HS-27A (cell line): ENCODE measurements around the gene SLC38A8.

Source experiments
- DNase-seq: peaks from one replicate; pipeline ENCODE4 v3.0.0-alpha.2; 2012; ENCODE audit warnings: low read depth, missing footprints

The SLC38A8 gene

DNA sequence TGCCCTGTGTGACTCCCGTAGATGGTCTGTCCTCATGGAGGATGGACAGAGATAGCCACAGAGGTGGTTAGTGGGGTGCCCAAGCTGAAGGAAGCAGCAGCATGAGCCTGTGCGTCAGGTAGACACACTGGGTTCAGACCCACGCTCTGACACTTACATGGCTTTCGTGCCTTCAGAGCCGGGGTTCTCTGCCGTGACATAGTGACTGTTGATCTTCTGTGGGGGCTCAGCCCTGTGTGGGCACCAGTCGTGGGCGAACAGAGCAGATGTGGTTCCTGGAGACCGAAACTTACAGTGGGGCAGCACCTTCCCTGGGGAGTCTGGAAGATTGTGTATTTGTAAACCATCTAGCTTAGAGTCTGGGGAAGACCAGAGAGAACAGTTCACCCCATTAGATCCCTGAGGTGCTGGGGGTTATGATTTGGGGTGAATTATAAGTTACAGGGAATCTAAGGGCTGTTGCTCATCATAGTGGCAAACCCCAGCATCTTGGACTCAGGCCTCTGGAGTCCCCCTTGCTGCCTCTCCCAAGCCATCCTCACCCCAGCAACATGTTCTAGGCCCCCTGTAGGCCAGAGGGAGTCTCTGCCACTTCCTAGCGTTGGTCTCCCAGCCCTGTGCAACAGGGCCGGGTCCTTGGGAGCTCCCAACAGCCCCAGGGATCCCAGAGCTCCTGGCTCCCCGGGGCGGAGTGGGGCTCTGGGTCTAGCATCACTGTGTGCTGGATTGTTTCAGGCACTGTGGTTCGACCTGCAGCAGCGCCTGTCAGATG is 45.9 kb downstream of the SLC38A8 start:
- no peak for DNase-seq

DNA sequence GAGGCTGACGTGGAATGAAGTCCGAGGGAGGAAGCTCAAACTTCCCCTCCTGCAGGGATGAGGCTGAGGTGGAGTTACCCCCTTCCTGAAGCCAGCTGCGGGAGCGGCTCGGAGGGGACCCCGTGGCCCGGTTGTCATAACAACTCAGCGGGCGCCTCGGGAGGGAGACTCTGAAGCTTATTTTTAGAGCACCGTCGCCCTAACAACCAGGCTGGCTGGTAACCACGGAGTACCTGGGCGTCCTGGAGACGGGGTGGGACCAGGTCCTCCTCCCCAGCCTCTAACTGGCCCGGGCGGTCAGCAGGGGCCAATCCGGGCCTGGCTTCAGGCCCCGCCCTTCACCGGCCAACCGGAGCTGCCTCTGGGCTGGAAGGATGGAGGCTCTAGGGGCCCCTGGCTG is 46.8 kb downstream of the SLC38A8 start:
- no peak for DNase-seq

GRCh38 chr16:83994703-83995102 is 47.9 kb downstream of the SLC38A8 start:
- no peak for DNase-seq

DNA sequence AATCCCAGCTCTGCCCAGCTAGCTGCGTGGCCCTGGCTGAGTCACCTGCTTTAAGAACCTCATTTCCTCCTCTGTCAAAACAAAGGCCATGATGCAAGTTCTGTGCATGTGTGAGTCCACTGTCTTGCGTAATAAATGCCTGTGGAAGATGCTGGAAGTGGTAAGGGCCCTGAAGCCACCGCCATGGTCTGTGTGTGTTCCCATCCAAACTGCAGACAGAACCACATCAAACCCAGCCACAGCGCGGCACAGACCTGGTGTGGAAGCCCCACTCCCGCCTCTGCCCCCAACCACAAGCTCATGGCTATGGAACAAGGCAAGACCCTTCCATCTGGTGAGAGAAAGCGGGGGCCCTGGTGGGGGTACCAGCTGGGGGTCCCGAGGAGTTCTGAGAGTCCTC is 48.5 kb downstream of the SLC38A8 start:
- DNase-seq: peak; percentile 4

GRCh38 chr16:83992624-83993023 is 50.0 kb downstream of the SLC38A8 start:
- no peak for DNase-seq

DNA sequence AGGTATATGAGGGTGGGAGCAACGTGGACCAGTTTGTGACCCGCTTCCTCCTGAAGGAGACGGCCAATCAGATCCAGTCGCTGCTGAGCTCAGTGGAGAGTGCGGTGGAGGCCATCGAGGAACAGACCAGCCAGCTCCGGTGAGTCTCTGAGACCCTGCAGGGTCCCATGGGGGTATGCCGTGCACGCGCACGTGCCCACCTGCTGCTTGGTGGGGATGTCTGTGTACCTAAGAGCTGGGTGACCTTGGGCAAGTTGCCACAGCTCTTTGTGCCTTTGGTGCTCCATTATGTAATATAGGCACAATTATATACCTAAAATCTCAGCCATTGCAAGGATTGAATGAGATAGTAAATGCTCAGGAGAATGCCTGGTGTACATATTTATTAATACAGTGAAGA is 52.1 kb downstream of the SLC38A8 start:
- no peak for DNase-seq

DNA sequence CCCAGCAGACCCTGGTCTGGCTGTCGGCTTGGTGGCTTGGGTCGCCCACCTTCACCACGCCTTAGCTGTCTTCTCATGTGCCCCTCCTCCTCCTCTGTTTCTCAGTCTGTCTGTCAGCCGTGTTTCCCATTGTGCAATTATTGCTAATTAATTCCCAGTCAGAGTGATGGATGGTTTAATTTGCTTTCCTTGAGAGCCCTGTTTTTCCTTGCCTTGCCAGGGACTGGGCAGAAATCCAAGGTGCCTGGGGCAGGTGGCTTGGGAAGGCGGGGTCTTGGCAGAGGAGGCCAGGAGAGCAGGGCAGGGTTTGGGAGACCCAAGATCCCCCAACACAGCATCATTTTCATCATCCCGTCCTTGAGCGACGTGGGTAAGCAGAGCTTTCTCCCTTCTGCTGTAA is 53.3 kb downstream of the SLC38A8 start:
- no peak for DNase-seq

DNA sequence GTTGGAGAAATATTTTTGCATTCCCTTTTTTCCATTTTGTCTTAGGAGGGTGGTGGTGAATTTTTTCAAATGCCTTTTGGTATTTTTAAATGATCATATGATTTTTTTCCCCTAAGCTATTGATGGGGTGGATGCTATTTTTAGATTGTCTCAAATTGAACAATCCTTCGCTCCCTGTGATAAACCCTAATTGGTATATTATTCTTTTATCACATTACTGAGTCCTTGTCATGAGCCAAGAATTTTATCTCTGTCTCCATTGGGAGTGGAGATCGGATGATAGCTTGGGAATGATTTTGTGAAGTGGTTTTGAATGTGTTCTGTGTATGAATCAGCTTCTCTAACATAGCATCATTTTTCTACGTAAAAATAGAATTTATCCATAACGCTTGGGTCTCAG is 59.1 kb downstream of the SLC38A8 start:
- no peak for DNase-seq

GRCh38 chr16:83981799-83982198 is 60.8 kb downstream of the SLC38A8 start:
- DNase-seq: no peak

DNA sequence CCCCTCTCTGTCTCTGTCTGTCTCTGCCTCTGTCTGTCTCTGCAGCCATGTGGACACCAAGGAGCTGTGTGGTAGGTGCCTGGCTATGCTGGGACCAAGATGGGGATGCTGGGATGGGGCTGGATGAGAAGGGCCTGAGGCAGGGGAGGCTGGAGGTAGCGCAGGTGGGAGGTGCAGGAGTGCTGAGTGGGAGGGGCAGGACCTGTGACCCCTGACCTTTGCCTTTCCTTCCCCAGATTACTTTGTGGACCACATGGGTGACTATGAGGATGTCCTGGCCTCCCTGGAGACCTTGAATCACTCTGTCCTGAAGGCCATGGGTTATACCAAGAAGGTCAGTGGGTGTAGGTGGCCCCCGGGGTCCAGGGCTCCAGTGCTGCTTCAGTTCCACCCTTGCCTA is 61.8 kb downstream of the SLC38A8 start:
- DNase-seq: no peak

DNA sequence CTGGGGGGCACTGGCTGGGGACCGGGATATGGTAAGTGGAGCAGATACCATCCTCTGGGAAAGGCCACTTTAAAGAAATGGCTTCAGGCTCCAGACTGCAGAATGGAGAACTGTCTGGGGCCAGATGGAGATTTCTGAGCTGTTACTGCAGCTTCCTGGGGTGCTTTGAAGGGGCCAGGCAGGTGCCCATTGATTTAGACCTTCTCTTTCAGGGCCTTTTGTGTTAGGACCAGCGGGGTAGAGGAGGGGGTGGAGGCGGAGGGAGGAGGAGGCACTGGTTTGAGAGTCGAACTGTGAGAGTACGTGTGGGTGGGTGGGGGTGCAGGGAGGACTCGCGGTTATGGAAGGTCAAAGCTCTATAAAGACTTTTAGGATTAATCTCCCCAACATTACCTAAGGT is 63.2 kb downstream of the SLC38A8 start:
- no peak for DNase-seq

GRCh38 chr16:83978401-83978904 is 64.1 kb downstream of the SLC38A8 start:
- DNase-seq: no peak

DNA sequence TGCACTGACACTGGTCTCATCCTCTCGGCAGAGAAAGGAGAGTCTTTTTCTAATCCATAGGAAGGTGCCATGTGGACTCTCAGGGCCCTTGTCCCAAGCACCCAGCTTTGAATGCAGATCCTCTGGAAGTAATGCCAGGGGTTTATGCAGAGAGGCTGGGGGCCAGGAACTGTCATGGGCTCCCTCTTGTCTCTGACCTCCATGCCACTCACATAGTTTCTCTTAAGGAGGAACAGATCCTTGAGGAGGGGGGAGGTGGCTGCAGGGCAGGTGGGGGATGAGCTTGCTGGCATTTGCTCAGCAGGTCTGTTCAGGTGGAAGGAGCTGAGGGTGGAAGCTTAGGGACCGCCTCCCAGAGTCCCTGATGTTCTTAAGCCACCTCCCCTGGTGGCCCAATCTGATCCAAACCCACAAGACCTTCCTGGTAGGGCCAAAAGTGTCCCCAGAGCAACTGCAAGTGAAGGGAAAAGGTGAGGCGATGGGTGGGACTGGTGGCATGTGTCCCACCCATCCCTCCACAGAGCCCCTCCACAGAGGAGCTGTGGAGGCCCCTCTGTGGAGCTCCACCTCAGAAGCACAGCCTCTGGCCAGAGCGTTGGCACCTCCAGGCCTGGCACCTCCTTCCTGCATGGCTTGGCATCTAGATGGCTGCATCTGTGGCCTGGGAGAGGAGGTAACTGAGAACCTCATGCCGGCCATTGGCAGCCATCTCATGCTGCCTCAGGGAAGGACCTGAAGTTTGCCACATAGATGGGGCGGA is 65.4 kb downstream of the SLC38A8 start:
- no peak for DNase-seq

- no peak for DNase-seq
Measured at GRCh38 chr16:83975590-83976260, 66.9 kb downstream of the SLC38A8 start.

DNA sequence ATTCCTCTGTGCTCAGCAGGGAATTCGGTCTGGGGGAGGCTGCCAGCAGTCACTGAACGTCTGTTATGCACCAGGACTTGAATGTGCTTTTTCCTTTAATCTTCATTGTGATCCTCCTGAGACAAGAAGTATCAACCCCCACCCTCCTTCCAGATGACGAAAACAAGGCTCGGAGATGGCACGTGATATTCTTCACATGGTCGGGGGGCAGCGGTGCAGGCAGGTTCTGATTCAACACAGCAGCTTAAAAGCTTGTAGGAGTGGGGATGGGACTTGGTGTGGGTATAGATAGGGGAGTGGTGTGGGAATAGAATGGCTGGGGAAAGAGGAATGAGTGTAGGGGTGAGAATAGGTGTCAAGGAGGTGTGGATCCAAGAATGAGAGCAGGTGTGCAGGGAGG is 68.1 kb downstream of the SLC38A8 start:
- no peak for DNase-seq

GRCh38 chr16:83973581-83974385 is 68.8 kb downstream of the SLC38A8 start:
- DNase-seq: no peak

DNA sequence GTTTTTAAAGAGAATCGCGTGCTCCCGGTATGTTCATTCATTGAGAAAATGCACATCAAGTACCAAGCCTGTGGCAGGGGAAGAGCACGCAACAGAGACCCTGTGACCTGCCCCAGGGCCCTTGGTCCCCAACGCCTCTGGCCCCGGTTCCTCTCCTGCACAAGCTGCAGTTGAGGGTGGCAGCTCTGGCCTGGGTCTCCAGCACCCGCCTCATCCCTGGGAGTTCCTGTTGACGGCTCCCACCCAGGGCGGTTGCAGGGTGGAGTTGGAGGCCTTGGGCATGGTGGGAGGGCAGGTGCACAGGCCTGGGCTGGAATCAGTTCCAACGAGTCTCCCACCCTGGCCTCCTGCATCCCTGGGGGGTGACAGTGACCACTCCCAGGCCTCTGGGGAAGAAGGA is 69.5 kb downstream of the SLC38A8 start:
- DNase-seq: no peak

DNA sequence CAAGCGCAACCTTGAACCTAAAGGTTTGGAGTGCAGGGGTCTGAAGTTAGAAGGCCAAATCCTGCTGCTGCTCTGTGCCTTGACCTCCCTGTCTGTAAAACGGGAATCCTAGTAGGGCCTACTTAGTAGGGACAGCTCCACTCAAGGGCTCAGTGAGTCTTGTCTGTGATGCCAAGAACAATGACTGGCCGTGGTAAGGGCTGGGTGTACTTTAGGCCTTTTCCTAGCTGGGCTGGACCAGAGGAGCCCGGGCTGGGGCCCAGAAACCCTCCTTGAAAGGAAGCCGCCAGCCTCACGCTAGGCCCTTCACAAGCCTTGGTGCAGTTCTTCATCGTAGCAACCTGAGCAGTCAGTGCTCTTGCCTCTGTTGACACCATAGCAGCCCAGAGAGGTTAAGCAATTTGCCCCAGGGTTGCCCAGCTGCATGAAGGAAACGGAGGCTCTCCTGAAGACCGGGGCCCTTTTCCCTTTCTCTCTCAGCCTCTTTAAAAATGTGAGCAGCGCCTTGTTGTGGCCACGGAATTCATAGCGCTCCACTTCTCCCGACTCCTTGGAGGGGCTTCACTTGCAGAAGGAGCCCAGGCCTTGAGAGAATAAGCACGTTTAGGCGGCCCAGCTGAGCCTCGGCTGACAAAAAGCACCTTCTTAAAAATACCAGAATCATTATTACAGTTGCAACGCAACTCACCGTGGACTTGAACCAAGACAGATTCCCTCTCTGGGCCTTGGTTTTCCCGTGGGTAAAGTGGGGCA is 70.2 kb downstream of the SLC38A8 start:
- no peak for DNase-seq

GRCh38 chr16:83971165-83972130 is 71.1 kb downstream of the SLC38A8 start:
- DNase-seq: no peak

GRCh38 chr16:83970430-83970815 is 72.2 kb downstream of the SLC38A8 start:
- no peak for DNase-seq
